Erythroblast (primary cell): Measurements from ENCODE around the gene PRMT1.

Experiments
- GATA1 ChIP-seq: IDR thresholded peaks from 2 replicates; pipeline ENCODE4 v1.6.1; 2011; ENCODE audit warnings: low read depth, mild to moderate bottlenecking, control low read depth, low read length, moderate library complexity
- POLR2A ChIP-seq: IDR thresholded peaks from 2 replicates; pipeline ENCODE4 v1.6.1; 2011; ENCODE audit warnings: mild to moderate bottlenecking, low read length

- TF ChIP-seq POLR2A (no peak), GATA1 (no peak)
Observed at GRCh38 chr19:49632576-49632975, 44.5 kb upstream of the PRMT1 start.
